T-helper 22 cell (primary cell): ENCODE measurements around the gene POU2AF2.

Experiments
- DNase-seq: peaks from one replicate; pipeline ENCODE4 v3.0.0-alpha.2; 2020; ENCODE audit warnings: low read depth

The POU2AF2 gene

DNA sequence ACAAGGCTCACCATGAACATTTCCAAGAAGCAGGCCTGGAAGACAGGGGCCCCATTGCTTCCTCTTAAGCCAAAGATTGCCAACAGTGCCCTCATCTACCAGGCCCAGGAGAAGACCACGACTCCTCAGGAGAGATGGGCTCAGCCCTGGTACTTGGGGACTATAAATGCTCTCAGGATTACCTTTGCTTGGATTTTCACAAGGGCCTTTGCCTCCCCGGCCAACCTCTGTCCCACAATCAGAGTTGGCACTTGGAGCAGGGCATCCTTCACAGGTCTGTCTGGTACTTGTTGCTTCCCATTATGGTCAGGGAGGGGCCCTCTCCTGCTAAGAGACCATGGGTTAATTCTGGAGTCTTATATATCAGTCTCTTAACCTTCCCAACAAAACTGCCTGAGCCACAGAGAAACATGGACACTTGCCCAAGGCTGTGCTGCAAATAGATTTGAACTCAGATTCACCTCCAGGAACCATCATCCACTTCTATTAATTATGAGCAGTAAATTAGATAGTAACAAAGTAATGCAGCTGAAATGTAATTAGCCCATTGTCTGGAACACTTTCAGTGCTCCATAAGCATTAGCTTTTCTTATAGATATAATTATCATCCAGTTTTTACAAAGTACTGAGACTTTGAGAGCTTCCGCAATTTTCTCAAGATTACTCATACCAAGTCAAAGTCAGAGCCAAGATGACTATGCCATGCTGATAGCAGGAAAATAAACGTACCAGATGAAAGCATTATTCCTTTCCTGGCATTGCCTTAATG is 86.4 kb downstream of the POU2AF2 start:
- no peak for DNase-seq

DNA sequence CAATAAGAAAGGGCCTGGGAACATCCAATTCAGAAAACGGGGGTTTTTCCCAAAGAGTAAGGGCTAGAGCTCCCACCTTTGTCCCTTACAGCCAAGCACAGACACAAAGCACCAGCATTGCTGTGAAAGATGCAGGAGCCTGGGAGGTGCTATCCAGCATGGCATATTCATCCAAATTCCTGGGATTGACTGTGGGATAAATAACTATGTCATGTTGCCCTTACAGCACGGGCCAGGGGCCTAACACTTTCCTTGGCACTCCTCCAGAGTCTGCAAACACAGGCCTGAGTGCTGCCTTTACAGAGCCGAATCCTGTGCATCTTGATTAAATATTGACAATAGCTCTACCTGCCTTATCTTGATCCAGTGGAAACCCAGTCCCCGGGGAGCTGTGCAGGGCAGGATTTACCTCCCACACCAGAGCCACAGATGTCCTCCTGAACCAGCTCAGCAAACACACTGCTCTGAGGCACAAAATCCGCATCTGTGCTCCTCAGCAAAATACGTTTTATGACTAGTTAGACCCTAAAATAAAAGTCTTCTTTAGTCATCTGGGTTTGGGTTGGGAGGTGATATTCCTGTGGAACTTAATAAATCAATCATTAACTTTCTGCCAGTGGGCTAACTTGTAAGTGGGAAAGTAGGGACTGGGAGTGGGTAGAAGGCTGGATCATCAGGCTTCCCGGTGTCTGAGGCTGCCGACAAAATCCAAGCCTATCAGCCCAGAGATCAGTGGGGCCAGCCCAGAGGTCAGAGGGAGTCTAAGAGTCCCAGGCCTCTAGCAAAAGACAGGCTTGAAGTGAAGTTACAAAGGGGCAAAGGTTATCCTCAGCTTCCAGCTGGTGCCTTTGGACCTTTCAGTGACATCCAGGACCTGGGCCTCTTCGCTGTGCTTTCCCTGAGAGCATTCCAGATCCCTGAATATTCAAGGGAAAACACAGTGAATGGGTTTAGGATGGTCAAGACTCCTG is 89.3 kb downstream of the POU2AF2 start:
- DNase-seq, result no peak

DNA sequence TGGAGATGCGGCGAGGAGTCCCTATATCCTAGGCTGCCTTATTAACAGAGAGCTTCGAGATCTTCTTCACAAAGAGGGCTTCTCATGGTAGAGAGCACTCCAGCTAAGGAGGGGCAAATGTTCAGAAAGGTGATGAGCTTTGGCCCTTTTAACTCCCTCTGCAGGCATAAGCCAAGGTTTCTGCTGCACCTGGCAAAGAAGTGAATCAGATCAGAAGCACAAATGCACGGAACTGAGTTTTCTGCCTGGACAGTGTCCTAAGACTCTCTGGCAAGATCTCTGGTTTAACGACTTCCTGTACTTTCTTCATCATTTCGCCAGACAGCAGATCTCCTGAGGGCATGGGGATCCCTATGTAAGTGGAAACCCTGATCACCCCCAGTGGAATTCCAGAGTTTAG is 90.0 kb downstream of the POU2AF2 start:
- no peak for DNase-seq
